Body of pancreas (tissue), 4 donors: Measurements from ENCODE around the gene TMEM30B. TPM values are rescaled to one million over a fixed set of nuclear protein-coding genes. Genes with fewer than 3 reads are reported as not detected.

ENCODE experiments used
- ATAC-seq: fragments of 150-250 bp; one replicate; pipeline ENCODE4 v1.9.1; 2016
- DNase-seq, 4 donors: peaks; one replicate each; pipeline ENCODE4 v3.0.0-alpha.2; 2019
- H3K27ac ChIP-seq, 4 donors: fragments of 200-600 bp; sonication (generic); 1 replicate in 3 of 4; 2 replicates in 1 of 4; pipeline versions ENCODE4 v1.5.1 to v1.6.1; 2016 to 2019; ENCODE audit warnings: mild to moderate bottlenecking in 1 of 4, mixed read lengths in 1 of 4, moderate library complexity in 1 of 4
- H3K27me3 ChIP-seq, 2 donors: fragments of 200-600 bp; sonication (generic); one replicate each; pipeline ENCODE4 v1.6.0; 2016; ENCODE audit warnings: mild to moderate bottlenecking in 1 of 2
- H3K36me3 ChIP-seq, 2 donors: fragments of 200-600 bp; sonication (generic); replicated peaks in 1 of 2; 2 replicates each; pipeline ENCODE4 v1.5.1; 2016; ENCODE audit warnings: low read depth in 2 of 2; ENCODE audit not compliant: insufficient read depth in 1 of 2
- H3K4me1 ChIP-seq: fragments of 200-600 bp; sonication (generic); one replicate; pipeline ENCODE4 v1.6.0; 2016
- H3K4me3 ChIP-seq, 2 donors: fragments of 200-600 bp; sonication (generic); 1 replicate in 1 of 2; 2 replicates in 1 of 2; pipeline ENCODE4 v1.5.1; 2016 to 2019
- H3K9me3 ChIP-seq, 3 donors: fragments of 200-600 bp; sonication (generic); 1 replicate in 2 of 3; 2 replicates in 1 of 3; pipeline ENCODE4 v1.5.1; 2016
- CTCF ChIP-seq, 7 experiments: fragments of 450-650 bp in 4 of 7; fragments of 200-600 bp in 3 of 7; sonication (generic) in 3 of 7; IDR thresholded peaks; one replicate each; pipeline ENCODE4 v1.5.1; 2016 to 2019; ENCODE audit warnings: antibody characterized with exemption in 7 of 7
- POLR2A ChIP-seq, 3 donors: fragments of 450-650 bp; IDR thresholded peaks; one replicate each; pipeline ENCODE4 v1.6.1; 2016; ENCODE audit warnings: antibody characterized with exemption in 3 of 3, mild to moderate bottlenecking in 2 of 3
- WGBS, 2 donors: methylation state at CpG; one replicate each; pipeline ENCODE4 v1.1.5; 2017; 5-methylcytosine and 5-hydroxymethylcytosine counted together
- intact Hi-C: fragments of 100-400 bp; cut with DNase I; formaldehyde crosslinking; loops from one replicate; pipeline ENCODE4 v1.15.1; 2023
- total RNA-seq, 2 donors: library from RNA; depleted of rRNA; stranded (reverse); fragments of >200 nt; gene quantifications; one replicate each; pipeline ENCODE4 v1.1.0, GENCODE V29; 2016

The TMEM30B gene
- total RNA-seq, 2 donors from 2014 or later, result 14.5 to 30.4 TPM

- no peak for DNase-seq
- WGBS, 2 donors, result 38 to 40% methylated on average over 4 of the region's 4 CpGs
- no peaks in the 10 kb centered on the region for H3K27me3 ChIP-seq
- peak overlapping the region in 1 of 4 donors; percentile 23 for H3K27ac ChIP-seq
- no peak for TF ChIP-seq POLR2A (IDR thresholded peaks at IDR 0.05)
- TF ChIP-seq CTCF (IDR thresholded peaks at IDR 0.05), result no peak
- H3K9me3 ChIP-seq, result no peaks in the 10 kb centered on the region
- intact Hi-C loops, result no loop called here
- H3K4me1 ChIP-seq, result peaks cover 38% of the 10 kb centered on the region
- H3K36me3 ChIP-seq, result no peaks in the 10 kb centered on the region
- no peak for ATAC-seq
- H3K4me3 ChIP-seq, result no peak overlapping the region
Observed at GRCh38 chr14:61285364-61285763, 4.2 kb upstream of the TMEM30B start.

- H3K4me3 ChIP-seq, result no peak overlapping the region
- no peaks in the 10 kb centered on the region for H3K9me3 ChIP-seq
- peaks cover 38% of the 10 kb centered on the region for H3K4me1 ChIP-seq
- DNase-seq (peak in 1 of 4 donors; percentile 45), ATAC-seq (no peak)
- peak overlapping the region in 3 of 4 donors; percentile 19 to 60 (median 53) for H3K27ac ChIP-seq
- no peaks in the 10 kb centered on the region for H3K27me3 ChIP-seq
- TF ChIP-seq CTCF (IDR thresholded peaks at IDR 0.05) (no peak), POLR2A (IDR thresholded peaks at IDR 0.05) (peak in 2 of 3 donors; percentile 12 to 18)
- no peaks in the 10 kb centered on the region for H3K36me3 ChIP-seq
- 31 to 56% methylated on average over 3 of the region's 3 CpGs for WGBS, 2 donors
- intact Hi-C loops, result no loop called here
Observed at GRCh38 chr14:61284001-61284400, 2.9 kb upstream of the TMEM30B start.

GRCh38 chr14:61282746-61283145, 1.6 kb upstream of the TMEM30B start:
- DNase-seq, result no peak
- Histone ChIP-seq H3K4me3 (no peak overlapping the region), H3K4me1 (peaks cover 42% of the 10 kb centered on the region), H3K9me3 (no peaks in the 10 kb centered on the region), H3K27me3 (no peaks in the 10 kb centered on the region), H3K36me3 (no peaks in the 10 kb centered on the region), H3K27ac (peak overlapping the region in 1 of 4 donors; percentile 15)
- WGBS, 2 donors, result 87 to 89% methylated on average over 2 of the region's 2 CpGs
- intact Hi-C loops, result no loop called here
- ATAC-seq, result no peak
- TF ChIP-seq CTCF (IDR thresholded peaks at IDR 0.05), result no peak
- no peak for TF ChIP-seq POLR2A (IDR thresholded peaks at IDR 0.05)

GRCh38 chr14:61281948-61282275, 774 bp upstream of the TMEM30B start:
- Histone ChIP-seq H3K36me3 (no peaks in the 10 kb centered on the region), H3K27me3 (no peaks in the 10 kb centered on the region), H3K4me1 (peaks cover 50% of the 10 kb centered on the region), H3K4me3 (no peak overlapping the region), H3K9me3 (no peaks in the 10 kb centered on the region), H3K27ac (peak overlapping the region; percentile 97 to 100 (median 100))
- TF ChIP-seq CTCF (IDR thresholded peaks at IDR 0.05), result no peak
- TF ChIP-seq POLR2A (IDR thresholded peaks at IDR 0.05), result no peak
- no peak for ATAC-seq
- WGBS, 2 donors, result 7 to 22% methylated on average over 1 of the region's 1 CpG
- no peak for DNase-seq
- intact Hi-C loops, result no loop called here

GRCh38 chr14:61280526-61281185, 482 bp downstream of the TMEM30B start:
- peak; percentile 77 to 83 (median 80) for DNase-seq
- Histone ChIP-seq H3K36me3 (no peaks in the 10 kb centered on the region), H3K27me3 (no peaks in the 10 kb centered on the region), H3K4me1 (peaks cover 44% of the 10 kb centered on the region), H3K4me3 (peak overlapping the region; percentile 62 to 69), H3K9me3 (no peaks in the 10 kb centered on the region), H3K27ac (peak overlapping the region; percentile 97 to 100 (median 100))
- ATAC-seq, result peak; percentile 64
- intact Hi-C loops, result no loop called here
- TF ChIP-seq CTCF (IDR thresholded peaks at IDR 0.05), result peak; percentile 39 to 70 (median 65)
- TF ChIP-seq POLR2A (IDR thresholded peaks at IDR 0.05), result peak; percentile 65 to 76 (median 69)
- 0% methylated on average over 10 to 78 of the region's 81 CpGs for WGBS, 2 donors
